Measurements from ENCODE around the gene RND3.

Gene RND3

GRCh38 chr2:150438654-150439053 is 48.8 kb downstream of the RND3 start:
- no peak for DNase-seq (ENCODE audit: low spot score)

DNA sequence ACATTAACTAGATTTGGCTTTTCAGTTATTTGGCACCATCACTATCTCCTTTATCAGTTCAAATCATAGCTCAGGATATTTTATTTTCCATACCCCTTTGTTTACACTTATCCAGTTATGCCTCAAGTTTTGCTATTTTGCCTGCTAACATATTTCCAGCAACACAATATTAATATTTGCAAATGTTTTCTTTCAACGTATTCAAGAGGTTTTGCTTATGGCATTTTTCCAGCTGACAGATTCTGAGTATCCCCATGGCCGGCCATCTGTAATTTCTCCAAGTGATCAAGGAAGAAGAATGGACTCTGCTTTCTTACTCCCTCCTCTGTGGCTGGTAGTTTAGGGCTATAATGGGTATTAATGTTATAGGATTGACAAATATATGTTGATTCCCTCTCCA is 49.4 kb downstream of the RND3 start:
- DNase-seq (ENCODE audit: low spot score), result no peak

DNA sequence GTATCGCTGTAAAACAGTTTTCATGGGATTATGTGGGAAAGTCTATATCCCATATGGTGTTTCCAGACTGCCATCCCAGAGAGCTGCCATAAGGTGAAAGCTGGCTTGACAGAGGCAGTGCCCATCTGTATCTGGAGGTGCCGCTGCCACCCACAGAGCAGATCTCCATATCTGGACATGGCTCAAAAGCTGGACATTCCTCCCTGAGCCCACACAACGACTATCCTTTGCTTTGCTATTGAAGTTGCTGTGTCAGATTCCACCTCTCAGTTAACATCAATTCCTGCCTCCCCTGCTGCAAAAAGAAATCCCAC is 55.2 kb downstream of the RND3 start:
- DNase-seq (ENCODE audit: low spot score), result no peak

GRCh38 chr2:150431561-150432311 is 55.7 kb downstream of the RND3 start:
- no peak for DNase-seq (ENCODE audit: low spot score)

GRCh38 chr2:150429384-150429961 is 58.0 kb downstream of the RND3 start:
- no peak for DNase-seq (ENCODE audit: low spot score)

DNA sequence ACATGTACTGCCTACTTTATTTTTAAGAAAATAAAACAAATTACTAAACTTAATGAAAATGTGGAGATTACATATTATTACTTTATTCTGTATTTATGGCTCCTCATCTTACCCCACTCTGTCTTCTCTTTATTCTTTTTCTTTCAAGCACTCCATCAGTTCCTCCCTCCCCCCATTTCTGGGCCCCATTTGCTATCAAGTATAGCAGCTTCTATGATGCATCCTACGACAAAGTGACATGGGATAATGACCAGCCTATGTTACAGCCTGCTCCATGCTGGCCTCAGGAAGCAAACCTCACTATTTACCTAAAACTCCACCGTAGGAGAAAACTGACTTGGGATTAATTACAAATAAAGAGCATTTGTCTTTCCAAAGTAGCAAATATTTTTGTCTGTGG is 58.8 kb downstream of the RND3 start:
- DNase-seq (ENCODE audit: low spot score), result no peak

- no peak for DNase-seq (ENCODE audit: low spot score)
Observed at GRCh38 chr2:150427298-150427697, 60.2 kb downstream of the RND3 start.

GRCh38 chr2:150426724-150427123 is 60.7 kb downstream of the RND3 start:
- DNase-seq (ENCODE audit: low spot score), result no peak

GRCh38 chr2:150426315-150426714 is 61.2 kb downstream of the RND3 start:
- DNase-seq (ENCODE audit: low spot score), result no peak

GRCh38 chr2:150425121-150425955 is 62.1 kb downstream of the RND3 start:
- DNase-seq (ENCODE audit: low spot score), result no peak

- DNase-seq (ENCODE audit: low spot score), result no peak
Observed at GRCh38 chr2:150424406-150424805, 63.1 kb downstream of the RND3 start.

DNA sequence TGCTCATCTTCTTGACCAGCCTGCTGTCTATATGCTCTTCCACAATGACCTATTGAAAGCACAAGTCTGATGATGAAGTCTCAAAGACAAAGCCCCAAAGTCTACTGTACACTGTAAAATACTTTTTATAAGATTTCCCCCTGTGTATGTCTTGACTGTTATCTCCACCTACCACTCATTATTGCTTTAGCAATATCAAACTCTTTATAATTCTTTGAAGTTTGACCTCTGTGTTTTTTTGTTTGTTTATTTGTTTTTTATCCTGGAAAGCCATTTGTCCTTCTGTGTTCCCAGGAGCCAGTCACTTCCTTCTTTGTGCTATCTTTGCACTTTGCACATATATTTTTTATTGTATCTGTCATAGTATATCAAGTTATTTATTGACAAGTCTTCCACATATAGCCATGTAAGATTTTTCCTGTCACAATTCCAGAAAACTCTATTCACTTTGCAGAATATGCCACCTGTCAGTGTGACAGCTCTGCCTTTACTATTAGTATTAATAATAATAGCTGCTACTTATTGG is 66.3 kb downstream of the RND3 start:
- DNase-seq (ENCODE audit: low spot score), result no peak

- no peak for DNase-seq (ENCODE audit: low spot score)
Observed at GRCh38 chr2:150418916-150419315, 68.6 kb downstream of the RND3 start.
